ENCODE data around the gene SEPTIN10. TPM values are rescaled to one million over a fixed set of nuclear protein-coding genes. Genes with fewer than 3 reads are reported as not detected.

The SEPTIN10 gene
- 93.4 and 105 TPM in 2 replicates for total RNA-seq

GRCh38 chr2:109613922-109614714, at the start of gene SEPTIN10, which contains the start of gene SOWAHC:
SEPTIN10 (minus strand) TSS chr2:109613966; CDS start chr2:109613827, 139 bp downstream.
SOWAHC (plus strand) TSS chr2:109614364; CDS start chr2:109614490, 126 bp downstream.

Other genes with a start within 250 kb of the SEPTIN10 start
- 5.0 and 14.0 TPM in 2 replicates for gene SOWAHC, start 398 bp upstream of the SEPTIN10 start, total RNA-seq
- 17.9 and 42.7 TPM in 2 replicates for gene RGPD5, start 180.3 kb upstream of the SEPTIN10 start, total RNA-seq

Measured in placental pericyte (primary cell).